Naive thymus-derived CD4-positive, alpha-beta T cell (primary cell): ENCODE results near the gene ZRANB2. TPM values are rescaled to one million over a fixed set of nuclear protein-coding genes. Genes with fewer than 3 reads are reported as not detected.

Experiments used
- ATAC-seq: fragments of 150-1000 bp; cut with Tn5 transposase; 2 replicates; pipeline ENCODE4 v1.10.0; 2021; ENCODE audit warnings: mild to moderate bottlenecking, moderate library complexity
- CTCF ChIA-PET: fragments of 350-600 bp; sonication (Branson Sonifier 250); formaldehyde crosslinking; loops from one replicate; lab custom pipeline; 2021; ENCODE audit warnings: antibody characterized with exemption; lab: Charles Lee
- POLR2A ChIA-PET: fragments of 350-600 bp; sonication (Branson Sonifier 250); formaldehyde crosslinking; loops from one replicate; lab custom pipeline; 2021; ENCODE audit warnings: antibody characterized with exemption, inconsistent platforms; lab: Charles Lee
- DNase-seq, 9 donors: peaks; one replicate each; pipeline versions ENCODE4 v3.0.0 to v3.0.0-alpha.2; 2020 to 2022; ENCODE audit warnings: mixed read lengths in 1 of 9
- H3K27ac ChIP-seq: one replicate; pipeline ENCODE4 v1.7.0; 2013; ENCODE audit warnings: mild to moderate bottlenecking, low read depth, low read length, moderate library complexity
- H3K27me3 ChIP-seq, 2 donors: one replicate each; pipeline ENCODE4 v1.7.0; 2013; ENCODE audit warnings: low read length in 2 of 2, mild to moderate bottlenecking in 2 of 2, moderate library complexity in 2 of 2; ENCODE audit not compliant: control insufficient read depth in 2 of 2, insufficient read depth in 2 of 2
- H3K36me3 ChIP-seq, 3 experiments: 1 replicate in 2 of 3; 2 replicates in 1 of 3; pipeline ENCODE4 v1.7.0; 2013; ENCODE audit warnings: low read length in 3 of 3, mild to moderate bottlenecking in 3 of 3, moderate library complexity in 1 of 3; ENCODE audit not compliant: insufficient read depth in 3 of 3, control insufficient read depth in 2 of 3
- H3K4me1 ChIP-seq, 2 donors: one replicate each; pipeline ENCODE4 v1.7.0; 2013; ENCODE audit warnings: low read length in 2 of 2, mild to moderate bottlenecking in 2 of 2, moderate library complexity in 1 of 2; ENCODE audit not compliant: control insufficient read depth in 2 of 2, insufficient read depth in 2 of 2
- H3K4me3 ChIP-seq: 2 replicates; pipeline ENCODE4 v1.7.0; 2013; ENCODE audit warnings: mild to moderate bottlenecking, low read length
- H3K9me3 ChIP-seq, 3 experiments: 1 replicate in 2 of 3; 2 replicates in 1 of 3; pipeline ENCODE4 v1.7.0; 2013; ENCODE audit warnings: low read length in 3 of 3; ENCODE audit not compliant: control insufficient read depth in 2 of 3
- H3K27ac Mint-ChIP-seq, 9 donors: one replicate each; pipeline ENCODE4 v1.8.0; 2020 to 2022; ENCODE audit warnings: mixed read lengths in 9 of 9, mild to moderate bottlenecking in 8 of 9, moderate library complexity in 5 of 9, inconsistent platforms in 2 of 9
- H3K27me3 Mint-ChIP-seq, 5 donors: one replicate each; pipeline ENCODE4 v1.8.0; 2021 to 2022; ENCODE audit warnings: mixed read lengths in 5 of 5, mild to moderate bottlenecking in 1 of 5
- H3K36me3 Mint-ChIP-seq, 5 donors: one replicate each; pipeline ENCODE4 v1.8.0; 2020 to 2022; ENCODE audit warnings: mixed read lengths in 5 of 5, mild to moderate bottlenecking in 3 of 5, inconsistent platforms in 1 of 5
- H3K4me1 Mint-ChIP-seq, 7 donors: one replicate each; pipeline ENCODE4 v1.8.0; 2020 to 2022; ENCODE audit warnings: mixed read lengths in 7 of 7, mild to moderate bottlenecking in 3 of 7, inconsistent platforms in 1 of 7
- H3K4me3 Mint-ChIP-seq, 10 donors: one replicate each; pipeline ENCODE4 v1.8.0; 2020 to 2022; ENCODE audit warnings: mild to moderate bottlenecking in 10 of 10, mixed read lengths in 10 of 10, moderate library complexity in 6 of 10, inconsistent platforms in 2 of 10
- H3K9me3 Mint-ChIP-seq, 11 donors: one replicate each; pipeline ENCODE4 v1.8.0; 2020 to 2022; ENCODE audit warnings: mixed read lengths in 11 of 11, mild to moderate bottlenecking in 4 of 11, inconsistent platforms in 1 of 11, moderate library complexity in 1 of 11
- intact Hi-C, 2 donors: fragments of 100-400 bp; cut with micrococcal nuclease; formaldehyde crosslinking; loops; one replicate each; pipeline ENCODE4 v1.15.1; 2023
- polyA plus RNA-seq, 2 donors: library from polyadenylated mRNA; unstranded; fragments of 300-500 nt; fragmentation: Illumina TruSeq; gene quantifications; one replicate each; pipeline ENCODE4 v1.2.3, GENCODE V29; 2021
- total RNA-seq, 6 experiments: library from RNA in 5 of 6; stranded (reverse) in 5 of 6; gene quantifications; 1 replicate in 5 of 6; 2 replicates in 1 of 6; pipeline ENCODE4 v1.2.3 and lab custom pipeline; 2021 to 2026

Gene ZRANB2
- total and polyA plus RNA-seq, 7 experiments from 2014 or later, result 31.1 to 167 (median 93.3) TPM

- peaks cover 0 to 29% (median 13%) of the 10 kb centered on the region in 5 donors for H3K27me3 Mint-ChIP-seq
- ChIA-PET CTCF (no interaction called here), POLR2A (interaction anchor here (0.6 kb wide), 1 partner anchor 834 kb away, joined by 3 read pairs; no protein-coding TSS in a partner anchor)
- peaks cover 0 to 5% (median 0%) of the 10 kb centered on the region in 11 donors for H3K9me3 Mint-ChIP-seq
- DNase-seq (no peak), ATAC-seq (no peak)
- H3K36me3 Mint-ChIP-seq, result no peaks in the 10 kb centered on the region
- H3K4me3 Mint-ChIP-seq, result no peak overlapping the region
- no peaks in the 10 kb centered on the region for H3K9me3 ChIP-seq
- no peak overlapping the region for H3K27ac ChIP-seq
- no peaks in the 10 kb centered on the region for H3K4me1 ChIP-seq
- H3K4me1 Mint-ChIP-seq, result no peaks in the 10 kb centered on the region
- intact Hi-C loops, result no loop called here
- no peak overlapping the region for H3K4me3 ChIP-seq
- H3K36me3 ChIP-seq, result no peaks in the 10 kb centered on the region
- no peak overlapping the region for H3K27ac Mint-ChIP-seq
- H3K27me3 ChIP-seq, result no peaks in the 10 kb centered on the region
Observed at GRCh38 chr1:71104417-71104816, 23.6 kb upstream of the ZRANB2 start.

- POLR2A ChIA-PET, result no interaction called here
- Mint-ChIP-seq H3K4me1 (no peaks in the 10 kb centered on the region), H3K27ac (no peak overlapping the region), H3K36me3 (no peaks in the 10 kb centered on the region), H3K9me3 (peaks cover 0 to 1% (median 0%) of the 10 kb centered on the region in 11 donors), H3K4me3 (no peak overlapping the region), H3K27me3 (peaks cover 0 to 26% (median 13%) of the 10 kb centered on the region in 5 donors)
- ATAC-seq (no peak), DNase-seq (no peak)
- CTCF ChIA-PET, result no interaction called here
- H3K36me3 ChIP-seq, result no peaks in the 10 kb centered on the region
- H3K27ac ChIP-seq, result no peak overlapping the region
- H3K27me3 ChIP-seq, result no peaks in the 10 kb centered on the region
- intact Hi-C loops, result no loop called here
- H3K4me3 ChIP-seq, result no peak overlapping the region
- no peaks in the 10 kb centered on the region for H3K4me1 ChIP-seq
- H3K9me3 ChIP-seq, result no peaks in the 10 kb centered on the region
Observed at GRCh38 chr1:71101839-71102376, 21.1 kb upstream of the ZRANB2 start.

GRCh38 chr1:71097428-71097827 lies 16.6 kb upstream of the ZRANB2 start:
- POLR2A ChIA-PET, result no interaction called here
- Histone ChIP-seq H3K27me3 (no peaks in the 10 kb centered on the region), H3K9me3 (no peaks in the 10 kb centered on the region), H3K4me1 (no peaks in the 10 kb centered on the region), H3K27ac (no peak overlapping the region), H3K4me3 (no peak overlapping the region), H3K36me3 (no peaks in the 10 kb centered on the region)
- no peak for DNase-seq
- CTCF ChIA-PET, result no interaction called here
- no peak overlapping the region for H3K27ac Mint-ChIP-seq
- H3K9me3 Mint-ChIP-seq, result no peaks in the 10 kb centered on the region
- H3K4me1 Mint-ChIP-seq, result no peaks in the 10 kb centered on the region
- ATAC-seq, result no peak
- no peaks in the 10 kb centered on the region for H3K36me3 Mint-ChIP-seq
- H3K4me3 Mint-ChIP-seq, result no peak overlapping the region
- H3K27me3 Mint-ChIP-seq, result peaks cover 0 to 10% (median 5%) of the 10 kb centered on the region in 5 donors
- intact Hi-C loops, result no loop called here

- no peak overlapping the region for H3K4me3 ChIP-seq
- no peaks in the 10 kb centered on the region for H3K36me3 ChIP-seq
- no peak for ATAC-seq
- intact Hi-C loops, result loop anchor here in 1 of 2 donors (2.0 to 5.0 kb wide), 2 partner anchors 426 to 942 kb away; no protein-coding TSS in a partner anchor
- no peaks in the 10 kb centered on the region for H3K4me1 ChIP-seq
- H3K36me3 Mint-ChIP-seq, result no peaks in the 10 kb centered on the region
- H3K9me3 Mint-ChIP-seq, result no peaks in the 10 kb centered on the region
- POLR2A ChIA-PET, result no interaction called here
- no peak overlapping the region for H3K4me3 Mint-ChIP-seq
- DNase-seq, result no peak
- no peaks in the 10 kb centered on the region for H3K9me3 ChIP-seq
- H3K27me3 ChIP-seq, result peaks cover 0 to 6% of the 10 kb centered on the region in 2 donors
- H3K27ac ChIP-seq, result no peak overlapping the region
- H3K4me1 Mint-ChIP-seq, result no peaks in the 10 kb centered on the region
- CTCF ChIA-PET, result no interaction called here
- peaks cover 5 to 15% (median 7%) of the 10 kb centered on the region in 5 donors for H3K27me3 Mint-ChIP-seq
- H3K27ac Mint-ChIP-seq, result no peak overlapping the region
Observed at GRCh38 chr1:71094913-71095312, 14.1 kb upstream of the ZRANB2 start.

GRCh38 chr1:71093938-71094337 lies 13.1 kb upstream of the ZRANB2 start:
- Mint-ChIP-seq H3K4me3 (no peak overlapping the region), H3K4me1 (no peaks in the 10 kb centered on the region), H3K27ac (no peak overlapping the region), H3K27me3 (peaks cover under 1 to 10% (median 7%) of the 10 kb centered on the region in 5 donors), H3K36me3 (no peaks in the 10 kb centered on the region), H3K9me3 (no peaks in the 10 kb centered on the region)
- ATAC-seq (no peak), DNase-seq (no peak)
- intact Hi-C loops, result loop anchor here in 1 of 2 donors (2.0 to 5.0 kb wide), 2 partner anchors 427 to 943 kb away; no protein-coding TSS in a partner anchor
- no peak overlapping the region for H3K4me3 ChIP-seq
- POLR2A ChIA-PET, result no interaction called here
- H3K9me3 ChIP-seq, result no peaks in the 10 kb centered on the region
- H3K36me3 ChIP-seq, result no peaks in the 10 kb centered on the region
- peaks cover 0 to 6% of the 10 kb centered on the region in 2 donors for H3K27me3 ChIP-seq
- no peak overlapping the region for H3K27ac ChIP-seq
- H3K4me1 ChIP-seq, result no peaks in the 10 kb centered on the region
- CTCF ChIA-PET, result no interaction called here

GRCh38 chr1:71089536-71090270 lies 8.9 kb upstream of the ZRANB2 start:
- no peaks in the 10 kb centered on the region for H3K36me3 ChIP-seq
- no peak for ATAC-seq
- H3K27me3 ChIP-seq, result peaks cover 0 to 6% of the 10 kb centered on the region in 2 donors
- Mint-ChIP-seq H3K36me3 (no peaks in the 10 kb centered on the region), H3K27me3 (peaks cover 10 to 27% (median 16%) of the 10 kb centered on the region in 5 donors), H3K4me1 (no peaks in the 10 kb centered on the region), H3K27ac (no peak overlapping the region), H3K4me3 (no peak overlapping the region), H3K9me3 (no peaks in the 10 kb centered on the region)
- ChIA-PET CTCF (no interaction called here), POLR2A (no interaction called here)
- H3K4me3 ChIP-seq, result no peak overlapping the region
- intact Hi-C loops, result loop anchor here in 1 of 2 donors (5.0 kb wide), 1 partner anchor 948 kb away; no protein-coding TSS in a partner anchor
- H3K9me3 ChIP-seq, result no peaks in the 10 kb centered on the region
- DNase-seq, result no peak
- H3K4me1 ChIP-seq, result no peaks in the 10 kb centered on the region
- no peak overlapping the region for H3K27ac ChIP-seq
